Gastroesophageal sphincter (tissue), 3 donors: ENCODE measurements around the gene HSD11B1L.

Experiments used
- EP300 ChIP-seq: sonication (generic); formaldehyde crosslinking; IDR thresholded peaks from one replicate; pipeline ENCODE4 v1.6.1; 2017; ENCODE audit warnings: antibody characterized with exemption, mild to moderate bottlenecking
- POLR2A ChIP-seq, 2 donors: fragments of 450-650 bp; IDR thresholded peaks; one replicate each; pipeline ENCODE4 v1.6.1; 2017; ENCODE audit warnings: antibody characterized with exemption in 2 of 2, mild to moderate bottlenecking in 2 of 2, moderate library complexity in 1 of 2
- TF ChIP-seq, protein P1 (sequence below), 4 experiments: fragments of 200-600 bp in 2 of 4; fragments of 450-650 bp in 2 of 4; sonication (generic) in 1 of 4; IDR thresholded peaks; one replicate each; pipeline ENCODE4 v1.5.1; 2017 to 2019; ENCODE audit warnings: antibody characterized with exemption in 4 of 4, mild to moderate bottlenecking in 2 of 4, moderate library complexity in 2 of 4

- TF ChIP-seq, protein P1, sequence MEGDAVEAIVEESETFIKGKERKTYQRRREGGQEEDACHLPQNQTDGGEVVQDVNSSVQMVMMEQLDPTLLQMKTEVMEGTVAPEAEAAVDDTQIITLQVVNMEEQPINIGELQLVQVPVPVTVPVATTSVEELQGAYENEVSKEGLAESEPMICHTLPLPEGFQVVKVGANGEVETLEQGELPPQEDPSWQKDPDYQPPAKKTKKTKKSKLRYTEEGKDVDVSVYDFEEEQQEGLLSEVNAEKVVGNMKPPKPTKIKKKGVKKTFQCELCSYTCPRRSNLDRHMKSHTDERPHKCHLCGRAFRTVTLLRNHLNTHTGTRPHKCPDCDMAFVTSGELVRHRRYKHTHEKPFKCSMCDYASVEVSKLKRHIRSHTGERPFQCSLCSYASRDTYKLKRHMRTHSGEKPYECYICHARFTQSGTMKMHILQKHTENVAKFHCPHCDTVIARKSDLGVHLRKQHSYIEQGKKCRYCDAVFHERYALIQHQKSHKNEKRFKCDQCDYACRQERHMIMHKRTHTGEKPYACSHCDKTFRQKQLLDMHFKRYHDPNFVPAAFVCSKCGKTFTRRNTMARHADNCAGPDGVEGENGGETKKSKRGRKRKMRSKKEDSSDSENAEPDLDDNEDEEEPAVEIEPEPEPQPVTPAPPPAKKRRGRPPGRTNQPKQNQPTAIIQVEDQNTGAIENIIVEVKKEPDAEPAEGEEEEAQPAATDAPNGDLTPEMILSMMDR (IDR thresholded peaks at IDR 0.05): no peak
- TF ChIP-seq POLR2A (IDR thresholded peaks at IDR 0.05) (no peak), EP300 (no peak)
Measured at GRCh38 chr19:5691822-5692722, 11.2 kb downstream of the HSD11B1L start.
